Measurements from ENCODE around the gene FGR. TPM values are rescaled to one million over a fixed set of nuclear protein-coding genes. Genes with fewer than 3 reads are reported as not detected.

The FGR gene
- total RNA-seq, 2 donors from 2014 or later: 4.0 to 10.8 TPM

DNA sequence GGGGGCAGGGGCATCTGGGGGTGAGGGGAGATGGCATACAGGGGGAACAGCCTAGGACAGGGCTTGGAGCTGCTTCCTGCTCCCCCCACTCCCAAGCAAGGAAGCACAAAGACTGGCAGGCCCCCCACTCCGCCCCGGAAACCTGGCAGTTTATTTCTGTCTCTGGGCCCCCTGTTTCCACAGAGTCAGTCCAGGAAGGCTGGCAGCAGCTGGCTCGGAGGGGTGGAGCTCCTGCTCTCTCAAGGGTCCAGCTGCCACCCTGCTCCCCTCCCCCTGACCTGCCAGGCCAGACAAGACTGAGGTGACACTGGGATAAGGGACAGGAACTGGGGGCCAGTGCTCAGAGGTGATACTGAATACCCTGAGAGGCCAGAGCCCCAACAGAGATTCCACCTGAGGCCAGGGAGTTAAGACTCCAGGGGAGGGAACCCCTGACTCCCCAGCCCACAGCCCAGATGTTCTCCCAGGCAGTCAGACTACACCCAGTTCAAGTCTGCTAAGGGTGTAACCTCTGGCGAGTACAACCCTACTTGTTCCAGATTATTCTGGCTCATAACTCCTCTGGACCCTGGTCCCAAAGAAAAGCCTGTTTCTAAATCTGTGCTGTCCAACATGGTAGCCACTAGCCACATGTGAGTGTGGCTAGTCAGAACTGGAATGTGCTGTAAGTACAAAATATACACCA is 57.3 kb downstream of the FGR start:
- H3K4me1 ChIP-seq (replicated peaks): peaks cover 4% of the 10 kb centered on the region
- H3K4me3 ChIP-seq: no peak overlapping the region
- DNase-seq (ENCODE audit: low spot score): no peak
- H3K36me3 ChIP-seq: no peaks in the 10 kb centered on the region
- H3K27me3 ChIP-seq (replicated peaks; ENCODE audit: insufficient read depth): no peaks in the 10 kb centered on the region
- no peaks in the 10 kb centered on the region for H3K9me3 ChIP-seq
- TF ChIP-seq POLR2AphosphoS5 (IDR thresholded peaks at IDR 0.05) (no peak), POLR2A (IDR thresholded peaks at IDR 0.05) (no peak), CTCF (IDR thresholded peaks at IDR 0.05) (no peak)
- H3K27ac ChIP-seq: peak overlapping the region in 1 of 2 donors; percentile 6
- 58% methylated on average over 4 of the region's 4 CpGs for WGBS
- intact Hi-C loops (cut with DNase I): no loop called here

DNA sequence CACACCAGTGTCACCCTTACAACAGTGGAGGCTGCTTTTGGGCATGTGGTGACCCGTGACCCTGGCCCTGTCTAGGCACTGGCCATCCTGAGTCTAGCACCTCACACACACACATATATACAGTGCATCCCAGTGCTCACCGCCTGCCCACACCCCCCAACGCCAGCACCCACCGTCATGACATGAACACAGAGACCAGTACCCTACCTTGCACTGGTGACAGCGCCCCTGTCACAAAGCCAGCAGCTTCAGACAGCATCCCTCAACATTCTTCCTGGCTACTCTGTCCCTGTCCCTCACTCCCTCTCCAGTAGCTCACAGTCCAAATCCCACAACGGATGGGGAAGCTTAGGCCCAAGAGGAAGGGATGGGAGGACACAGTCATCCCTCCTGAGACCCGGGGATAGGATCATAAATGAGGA is 58.2 kb downstream of the FGR start:
- H3K4me3 ChIP-seq: no peak overlapping the region
- H3K4me1 ChIP-seq (replicated peaks): peaks cover 8% of the 10 kb centered on the region
- H3K27me3 ChIP-seq (replicated peaks; ENCODE audit: insufficient read depth): no peaks in the 10 kb centered on the region
- WGBS: 57% methylated on average over 7 of the region's 7 CpGs
- H3K27ac ChIP-seq: peak overlapping the region; percentile 6 to 86
- no peaks in the 10 kb centered on the region for H3K9me3 ChIP-seq
- intact Hi-C loops (cut with DNase I): no loop called here
- no peak for TF ChIP-seq CTCF (IDR thresholded peaks at IDR 0.05)
- TF ChIP-seq POLR2A (IDR thresholded peaks at IDR 0.05): no peak
- TF ChIP-seq POLR2AphosphoS5 (IDR thresholded peaks at IDR 0.05): no peak
- H3K36me3 ChIP-seq: no peaks in the 10 kb centered on the region
- DNase-seq (ENCODE audit: low spot score): no peak

DNA sequence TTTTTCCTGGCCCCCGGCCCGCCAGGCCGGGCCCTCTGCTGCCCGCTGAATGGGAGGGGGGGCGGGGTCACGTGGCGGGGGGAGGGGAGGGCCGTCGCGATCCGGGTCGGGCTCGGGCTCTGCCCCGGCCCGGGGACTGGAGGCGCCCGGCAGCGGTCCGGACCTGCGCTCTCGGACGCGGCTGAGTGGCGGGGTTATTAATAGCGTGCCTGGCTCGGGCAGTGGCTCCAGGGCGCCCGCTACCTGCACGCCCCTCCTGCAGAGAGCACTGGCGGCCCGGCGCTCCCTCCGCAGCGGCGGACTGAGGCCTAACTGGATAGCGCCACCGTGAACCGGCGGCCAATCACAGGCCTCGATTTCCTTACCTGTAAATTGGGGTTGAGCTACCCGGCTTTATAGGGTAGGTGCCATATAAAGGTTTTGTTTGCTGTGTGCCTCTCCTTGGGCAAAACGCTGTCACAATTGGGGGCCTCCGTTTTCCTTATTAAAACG is 59.1 kb downstream of the FGR start:
- intact Hi-C loops (cut with DNase I): no loop called here
- peak overlapping the region; percentile 86 to 91 for H3K27ac ChIP-seq
- no peak for TF ChIP-seq POLR2AphosphoS5 (IDR thresholded peaks at IDR 0.05)
- peak in 3 of 4 experiments; percentile 15 to 31 (median 28) for TF ChIP-seq CTCF (IDR thresholded peaks at IDR 0.05)
- peak; percentile 7 for TF ChIP-seq POLR2A (IDR thresholded peaks at IDR 0.05)
- peak overlapping the region; percentile 38 to 52 for H3K4me3 ChIP-seq
- H3K4me1 ChIP-seq (replicated peaks): peaks cover 17% of the 10 kb centered on the region
- peak; percentile 59 for DNase-seq (ENCODE audit: low spot score)
- no peaks in the 10 kb centered on the region for H3K36me3 ChIP-seq
- H3K9me3 ChIP-seq: no peaks in the 10 kb centered on the region
- WGBS: 4% methylated on average over 37 of the region's 44 CpGs
- H3K27me3 ChIP-seq (replicated peaks; ENCODE audit: insufficient read depth): no peaks in the 10 kb centered on the region

DNA sequence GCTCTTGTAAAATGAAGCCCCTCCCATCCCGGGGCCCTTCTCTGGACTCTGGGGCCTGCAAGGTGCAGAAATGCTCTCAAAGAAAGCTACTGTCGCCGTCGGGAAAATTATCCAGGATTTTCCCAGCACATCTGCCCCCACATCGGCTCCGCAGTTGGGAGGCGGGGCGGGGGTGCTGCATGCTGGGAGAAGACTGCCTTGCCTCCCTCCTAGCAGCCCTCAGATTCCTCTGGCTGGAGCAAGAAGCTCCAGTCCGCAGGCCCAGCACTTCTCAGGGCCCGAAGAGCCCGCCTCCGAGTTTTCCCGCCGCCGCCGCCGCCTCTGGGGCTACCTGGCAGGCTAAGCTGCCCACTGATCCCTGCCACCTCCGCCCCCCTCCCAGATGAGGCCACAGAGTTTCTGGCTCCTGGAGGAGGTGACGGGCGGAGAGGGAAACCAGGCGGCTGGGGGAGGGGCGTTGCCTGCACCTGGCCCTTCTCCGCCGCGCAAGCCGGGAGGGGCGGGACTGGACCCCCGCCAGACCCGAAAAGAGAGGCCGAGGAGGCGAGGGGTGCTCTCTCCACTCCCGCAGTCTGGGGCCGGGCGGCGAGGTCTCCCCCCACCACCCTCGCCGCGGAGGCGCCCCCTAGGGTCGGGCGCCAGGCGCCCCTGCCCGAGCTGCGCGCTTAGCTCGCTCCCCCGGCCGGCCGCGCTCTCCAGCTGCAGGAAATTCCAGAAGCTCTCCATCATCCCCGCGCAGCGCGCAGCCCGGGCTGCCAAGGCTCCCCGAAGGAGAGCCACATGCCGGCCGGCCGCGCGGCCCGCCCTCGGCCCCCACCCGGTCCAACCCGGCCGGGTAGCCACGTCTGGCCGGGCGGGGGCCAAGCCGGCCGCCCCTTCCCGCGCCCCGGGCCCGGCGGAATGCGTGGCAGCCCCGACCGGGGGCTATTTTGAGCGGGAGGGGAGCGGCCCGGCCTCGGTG is 59.8 kb downstream of the FGR start:
- no peaks in the 10 kb centered on the region for H3K9me3 ChIP-seq
- intact Hi-C loops (cut with DNase I): no loop called here
- H3K4me3 ChIP-seq: peak overlapping the region; percentile 38 to 52
- H3K36me3 ChIP-seq: no peaks in the 10 kb centered on the region
- H3K27me3 ChIP-seq (replicated peaks; ENCODE audit: insufficient read depth): no peaks in the 10 kb centered on the region
- H3K4me1 ChIP-seq (replicated peaks): peaks cover 21% of the 10 kb centered on the region
- DNase-seq (ENCODE audit: low spot score): peak; percentile 52
- 14% methylated on average over 72 of the region's 83 CpGs for WGBS
- H3K27ac ChIP-seq: peak overlapping the region; percentile 86 to 91
- peak in 2 of 4 experiments; percentile 38 to 39 for TF ChIP-seq CTCF (IDR thresholded peaks at IDR 0.05)
- no peak for TF ChIP-seq POLR2A (IDR thresholded peaks at IDR 0.05)
